Measurements from ENCODE around the gene SLC39A1. TPM values are rescaled to one million over a fixed set of nuclear protein-coding genes. Genes with fewer than 3 reads are reported as not detected.
A peak's percentile ranks its signal among the peaks of the same experiment; 100 is the strongest.

Gene SLC39A1
- total and polyA plus RNA-seq, 9 of the 15 experiments (the other 6 are each of a cell fraction or from before 2014, with no cell fraction given), result 9.9 to 81.1 (median 62.7) TPM

DNA sequence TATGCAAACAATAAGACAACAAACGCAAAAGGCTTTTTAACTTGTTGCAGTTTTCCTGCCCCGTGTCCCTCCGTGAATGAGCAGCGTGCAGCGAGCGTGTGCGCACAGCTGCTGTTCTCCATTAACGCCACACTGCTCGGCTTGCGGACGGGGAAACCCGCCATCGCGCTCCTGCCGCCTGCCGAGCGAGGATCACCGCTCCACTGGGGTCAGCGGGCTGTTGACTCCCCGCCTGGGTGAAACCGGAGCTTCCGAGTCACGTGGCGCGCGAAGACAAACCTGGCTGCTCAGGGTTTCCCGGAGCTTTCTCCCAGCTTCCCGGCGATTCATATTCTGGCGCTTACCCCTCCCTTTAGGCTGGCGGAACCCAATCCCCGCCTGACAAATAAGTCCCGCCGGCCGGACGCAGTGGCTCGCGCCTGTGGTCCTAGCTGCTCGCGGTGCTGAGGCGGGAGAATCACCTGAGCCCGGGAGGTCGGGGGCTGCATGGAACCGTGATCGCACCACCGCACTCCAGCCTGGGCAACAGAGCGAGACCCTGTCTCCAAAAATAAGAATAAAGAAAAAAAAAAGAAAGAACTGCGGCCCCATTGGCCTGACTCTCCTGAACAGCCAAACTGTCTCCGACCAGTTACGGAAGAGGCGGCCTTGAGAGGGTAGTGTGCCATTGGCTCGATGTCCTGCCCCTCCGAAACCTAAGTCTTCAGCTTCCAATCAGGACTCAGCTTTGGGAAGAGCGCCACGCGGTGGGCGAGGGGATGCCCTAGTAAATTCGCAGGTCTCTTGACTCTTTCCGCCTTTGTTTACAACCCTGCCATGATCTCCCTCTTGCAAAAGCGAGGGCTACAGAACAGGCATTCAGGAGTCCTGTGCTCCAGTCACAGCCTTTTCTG is 4.0 kb upstream of the SLC39A1 start, which contains the start of gene CREB3L4 (continued):
- TF ChIP-seq, protein P1, sequence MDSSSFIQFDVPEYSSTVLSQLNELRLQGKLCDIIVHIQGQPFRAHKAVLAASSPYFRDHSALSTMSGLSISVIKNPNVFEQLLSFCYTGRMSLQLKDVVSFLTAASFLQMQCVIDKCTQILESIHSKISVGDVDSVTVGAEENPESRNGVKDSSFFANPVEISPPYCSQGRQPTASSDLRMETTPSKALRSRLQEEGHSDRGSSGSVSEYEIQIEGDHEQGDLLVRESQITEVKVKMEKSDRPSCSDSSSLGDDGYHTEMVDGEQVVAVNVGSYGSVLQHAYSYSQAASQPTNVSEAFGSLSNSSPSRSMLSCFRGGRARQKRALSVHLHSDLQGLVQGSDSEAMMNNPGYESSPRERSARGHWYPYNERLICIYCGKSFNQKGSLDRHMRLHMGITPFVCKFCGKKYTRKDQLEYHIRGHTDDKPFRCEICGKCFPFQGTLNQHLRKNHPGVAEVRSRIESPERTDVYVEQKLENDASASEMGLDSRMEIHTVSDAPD (CRISPR knock-in tag; IDR thresholded peaks at IDR 0.05), result no peak
- TF ChIP-seq NBN (IDR thresholded peaks at IDR 0.05; ENCODE audit: low read depth), result no peak; the same call in 1 of the 2 replicates
- TF ChIP-seq JUNB (CRISPR knock-in tag; conservative IDR thresholded peaks at IDR 0.05), result no peak
- TF ChIP-seq, protein P2, sequence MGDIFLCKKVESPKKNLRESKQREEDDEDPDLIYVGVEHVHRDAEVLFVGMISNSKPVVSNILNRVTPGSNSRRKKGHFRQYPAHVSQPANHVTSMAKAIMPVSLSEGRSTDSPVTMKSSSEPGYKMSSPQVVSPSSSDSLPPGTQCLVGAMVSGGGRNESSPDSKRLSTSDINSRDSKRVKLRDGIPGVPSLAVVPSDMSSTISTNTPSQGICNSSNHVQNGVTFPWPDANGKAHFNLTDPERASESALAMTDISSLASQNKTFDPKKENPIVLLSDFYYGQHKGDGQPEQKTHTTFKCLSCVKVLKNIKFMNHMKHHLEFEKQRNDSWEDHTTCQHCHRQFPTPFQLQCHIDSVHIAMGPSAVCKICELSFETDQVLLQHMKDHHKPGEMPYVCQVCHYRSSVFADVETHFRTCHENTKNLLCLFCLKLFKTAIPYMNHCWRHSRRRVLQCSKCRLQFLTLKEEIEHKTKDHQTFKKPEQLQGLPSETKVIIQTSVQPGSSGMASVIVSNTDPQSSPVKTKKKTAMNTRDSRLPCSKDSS (IDR thresholded peaks at IDR 0.05; ENCODE audit: low read depth, partially characterized antibody), result no peak
- peak; percentile 3; the same call in 1 of the 2 replicates for TF ChIP-seq ZNF589 (CRISPR knock-in tag; IDR thresholded peaks at IDR 0.05; ENCODE audit: low read depth)
- TF ChIP-seq ZNF143 (CRISPR knock-in tag; IDR thresholded peaks at IDR 0.05), result no peak
- TF ChIP-seq CBX5 (IDR thresholded peaks at IDR 0.05; ENCODE audit: borderline replicate concordance, low read depth), result no peak
- TF ChIP-seq HDAC6 (IDR thresholded peaks at IDR 0.05; ENCODE audit: low read depth, low read length), result no peak
- TF ChIP-seq TAF9B (IDR thresholded peaks at IDR 0.05; ENCODE audit: partially characterized antibody), result peak; percentile 62
- no peak for TF ChIP-seq ESRRB (CRISPR knock-in tag; IDR thresholded peaks at IDR 0.05; ENCODE audit: borderline replicate concordance)
- peak in 1 of 2 experiments; percentile 42; a peak in 2 of 4 replicates for TF ChIP-seq RAD21 (CRISPR knock-in tag; conservative IDR thresholded peaks at IDR 0.05 in 1 of 2, IDR thresholded peaks at IDR 0.05 in 1 of 2)
- TF ChIP-seq ETV1 (tag; conservative IDR thresholded peaks at IDR 0.05; ENCODE audit: low read depth), result no peak
- peak; percentile 63; the same call in 1 of the 2 replicates for TF ChIP-seq SP1 (CRISPR knock-in tag; IDR thresholded peaks at IDR 0.05)
- TF ChIP-seq PTTG1 (tag; IDR thresholded peaks at IDR 0.05; ENCODE audit: low read depth), result no peak
- no peak for TF ChIP-seq ZC3H11A (IDR thresholded peaks at IDR 0.05; ENCODE audit: low read depth, low read length)
- no peak for TF ChIP-seq SREBF2 (CRISPR knock-in tag; IDR thresholded peaks at IDR 0.05)
- TF ChIP-seq RAD51 (IDR thresholded peaks at IDR 0.05; ENCODE audit: borderline replicate concordance, low read depth), result peak; percentile 93
- peak; percentile 90 for TF ChIP-seq GABPA (tag; conservative IDR thresholded peaks at IDR 0.05; ENCODE audit: low read depth)
- TF ChIP-seq SMAD4 (CRISPR knock-in tag; conservative IDR thresholded peaks at IDR 0.05), result 0 out of 2 replicates have a peak, but pooled peaks have one; percentile 58
- TF ChIP-seq, protein P3, sequence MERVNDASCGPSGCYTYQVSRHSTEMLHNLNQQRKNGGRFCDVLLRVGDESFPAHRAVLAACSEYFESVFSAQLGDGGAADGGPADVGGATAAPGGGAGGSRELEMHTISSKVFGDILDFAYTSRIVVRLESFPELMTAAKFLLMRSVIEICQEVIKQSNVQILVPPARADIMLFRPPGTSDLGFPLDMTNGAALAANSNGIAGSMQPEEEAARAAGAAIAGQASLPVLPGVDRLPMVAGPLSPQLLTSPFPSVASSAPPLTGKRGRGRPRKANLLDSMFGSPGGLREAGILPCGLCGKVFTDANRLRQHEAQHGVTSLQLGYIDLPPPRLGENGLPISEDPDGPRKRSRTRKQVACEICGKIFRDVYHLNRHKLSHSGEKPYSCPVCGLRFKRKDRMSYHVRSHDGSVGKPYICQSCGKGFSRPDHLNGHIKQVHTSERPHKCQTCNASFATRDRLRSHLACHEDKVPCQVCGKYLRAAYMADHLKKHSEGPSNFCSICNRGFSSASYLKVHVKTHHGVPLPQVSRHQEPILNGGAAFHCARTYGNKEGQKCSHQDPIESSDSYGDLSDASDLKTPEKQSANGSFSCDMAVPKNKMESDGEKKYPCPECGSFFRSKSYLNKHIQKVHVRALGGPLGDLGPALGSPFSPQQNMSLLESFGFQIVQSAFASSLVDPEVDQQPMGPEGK (CRISPR knock-in tag; IDR thresholded peaks at IDR 0.05; ENCODE audit: borderline replicate concordance), result no peak
